K562 (cell line): ENCODE data around the gene CYRIA. TPM values are rescaled to one million over a fixed set of nuclear protein-coding genes. Genes with fewer than 3 reads are reported as not detected.

Experiments used
- CREB1 ChIP-seq, 2 experiments: sonication (generic) in 1 of 2; formaldehyde crosslinking in 1 of 2; IDR thresholded peaks; 2 replicates each; pipeline versions ENCODE4 v1.6.1 to v1.8.0; 2012 to 2022; ENCODE audit warnings: inconsistent platforms in 1 of 2, mild to moderate bottlenecking in 1 of 2, missing genetic modification reagents in 1 of 2, moderate library complexity in 1 of 2
- CSDE1 ChIP-seq, 2 experiments: fragments of 450-650 bp; IDR thresholded peaks; 2 replicates each; pipeline ENCODE4 v1.6.1; 2016; ENCODE audit warnings: mild to moderate bottlenecking in 1 of 2
- DIDO1 ChIP-seq: fragments of 450-650 bp; IDR thresholded peaks from 2 replicates; pipeline ENCODE4 v1.6.1; 2016; ENCODE audit warnings: low read depth, missing biosample characterization, missing genetic modification characterization
- KAT2B ChIP-seq: IDR thresholded peaks from one replicate; pipeline ENCODE4 v1.6.1; 2012; ENCODE audit warnings: low read depth, mild to moderate bottlenecking, control low read depth, inconsistent platforms, low read length, moderate library complexity
- LARP7 ChIP-seq: fragments of 450-650 bp; IDR thresholded peaks from 2 replicates; pipeline ENCODE4 v1.6.1; 2016
- MCM7 ChIP-seq, 2 experiments: fragments of 450-650 bp; IDR thresholded peaks; 2 replicates each; pipeline ENCODE4 v1.6.1; 2016 to 2018
- NCOA2 ChIP-seq, 2 experiments: fragments of 450-650 bp; IDR thresholded peaks; 2 replicates each; pipeline ENCODE4 v1.6.1; 2018; ENCODE audit warnings: mild to moderate bottlenecking in 2 of 2, moderate library complexity in 1 of 2; ENCODE audit not compliant: partially characterized antibody in 2 of 2
- NR4A1 ChIP-seq, 2 experiments: fragments of 250-450 bp in 1 of 2; fragments of 450-650 bp in 1 of 2; sonication (Bioruptor Pico) in 1 of 2; IDR thresholded peaks; 2 replicates each; pipeline versions ENCODE4 v1.4.0 to v1.6.1; 2016 to 2020; ENCODE audit warnings: mild to moderate bottlenecking in 2 of 2, missing compliant biosample characterization in 1 of 2, missing genetic modification characterization in 1 of 2, moderate library complexity in 1 of 2
- POLR2AphosphoS2 ChIP-seq: IDR thresholded peaks from 2 replicates; pipeline ENCODE4 v1.6.1; 2012; ENCODE audit warnings: low read length, improper control_type of control experiment
- SREBF1 ChIP-seq: fragments of 150-350 bp; IDR thresholded peaks from 2 replicates; pipeline ENCODE4 v1.6.1; 2014; ENCODE audit warnings: antibody characterized with exemption, low read depth, low read length, borderline replicate concordance
- TEAD1 ChIP-seq, 2 experiments: fragments of 450-650 bp in 1 of 2; sonication (generic) in 1 of 2; formaldehyde crosslinking; IDR thresholded peaks; 2 replicates each; pipeline versions ENCODE4 v1.4.0 to v1.8.0; 2020 to 2022; ENCODE audit warnings: mild to moderate bottlenecking in 2 of 2, missing genetic modification reagents in 1 of 2
- ZBTB17 ChIP-seq: fragments of 450-650 bp; formaldehyde crosslinking; IDR thresholded peaks from 2 replicates; pipeline ENCODE4 v1.4.0; 2020; ENCODE audit warnings: mild to moderate bottlenecking
- ZNF764 ChIP-seq: fragments of 250-450 bp; sonication (Bioruptor Pico); IDR thresholded peaks from 2 replicates; pipeline ENCODE4 v1.4.0; 2020; ENCODE audit warnings: low read depth, mild to moderate bottlenecking, moderate library complexity
- polyA plus RNA-seq, 8 experiments: library from polyadenylated mRNA; depleted of rRNA in 4 of 8; stranded (reverse) in 5 of 8; unstranded in 3 of 8; fragments of >200 nt; fragmentation: Nextera tagmentation in 2 of 8; fragmentation: Illumina TruSeq in 1 of 8; extraction: Ambion mirVana in 2 of 8; extraction: Trizol in 1 of 8; gene quantifications; 2 replicates each; pipeline versions ENCODE4 v1.2.1 to v1.2.3, GENCODE V29; 2011 to 2014; ENCODE audit warnings: inconsistent platforms in 1 of 8, missing spikeins in 1 of 8
- total RNA-seq, 7 experiments: library from RNA; depleted of rRNA in 6 of 7; stranded (reverse); fragments of >200 nt in 6 of 7; fragmentation: Illumina TruSeq in 2 of 7; extraction: Trizol in 2 of 7; gene quantifications; 2 replicates each; pipeline versions ENCODE4 v1.2.1 to v1.2.3, GENCODE V29; 2011 to 2021; ENCODE audit warnings: low replicate concordance in 1 of 7
- TF ChIP-seq, protein P1 (sequence below): fragments of 150-350 bp; conservative IDR thresholded peaks from 2 replicates; pipeline ENCODE4 v1.6.1; 2014; ENCODE audit warnings: low read length
- TF ChIP-seq, protein P2 (sequence below): IDR thresholded peaks from 3 replicates; pipeline ENCODE4 v1.6.1; 2011; ENCODE audit warnings: borderline replicate concordance, mild to moderate bottlenecking; ENCODE audit not compliant: insufficient read length, insufficient read depth
- TF ChIP-seq, protein P3 (sequence below): fragments of 450-650 bp; IDR thresholded peaks from 2 replicates; pipeline ENCODE4 v1.6.1; 2017; ENCODE audit warnings: antibody characterized with exemption, mild to moderate bottlenecking
- TF ChIP-seq, protein P4 (sequence below): fragments of 250-450 bp; sonication (Bioruptor Pico); IDR thresholded peaks from 2 replicates; pipeline ENCODE4 v1.5.0; 2022; ENCODE audit warnings: mild to moderate bottlenecking

The CYRIA gene
- total and polyA plus RNA-seq, 9 of the 15 experiments (the other 6 are each of a cell fraction or from before 2014, with no cell fraction given) = 0.84 to 5.6 (median 3.0) TPM

DNA sequence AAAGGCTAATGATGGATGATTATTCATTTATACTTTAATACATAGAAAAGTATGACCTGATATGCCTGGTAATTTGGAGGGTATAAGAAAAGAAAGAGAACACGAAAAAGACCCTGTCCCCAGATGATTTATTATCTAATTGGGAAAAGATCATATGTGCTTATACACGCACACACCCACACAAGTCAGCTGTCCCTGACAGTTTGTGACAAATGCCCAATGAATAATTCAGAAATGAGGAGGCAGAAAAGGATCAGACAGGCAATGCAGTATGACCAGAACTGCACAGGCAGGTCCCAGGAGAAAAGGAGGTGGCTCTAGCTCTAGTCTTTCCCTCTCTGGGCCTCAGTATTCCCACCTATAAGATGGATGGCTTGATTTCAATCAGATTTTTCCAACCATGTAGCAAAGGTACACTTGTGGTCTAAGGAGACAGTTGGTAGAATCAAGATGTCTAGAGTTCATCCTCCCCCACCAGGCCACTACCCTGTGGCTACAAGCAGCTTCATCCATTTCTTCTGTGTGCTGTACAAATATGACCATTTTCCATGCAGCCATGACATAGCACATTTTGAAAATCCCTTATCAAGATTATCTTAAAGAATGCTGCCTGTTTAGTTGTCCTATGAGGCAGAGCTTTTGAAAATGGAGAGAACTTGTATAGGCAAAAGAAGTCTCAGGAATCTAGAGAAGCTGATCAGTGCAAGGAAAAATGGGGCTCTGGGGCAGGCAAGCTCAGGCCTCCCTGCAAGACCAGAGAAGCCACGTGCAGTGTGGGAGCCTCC, 19.7 kb downstream of the CYRIA start (continued):
- TF ChIP-seq, protein P1, sequence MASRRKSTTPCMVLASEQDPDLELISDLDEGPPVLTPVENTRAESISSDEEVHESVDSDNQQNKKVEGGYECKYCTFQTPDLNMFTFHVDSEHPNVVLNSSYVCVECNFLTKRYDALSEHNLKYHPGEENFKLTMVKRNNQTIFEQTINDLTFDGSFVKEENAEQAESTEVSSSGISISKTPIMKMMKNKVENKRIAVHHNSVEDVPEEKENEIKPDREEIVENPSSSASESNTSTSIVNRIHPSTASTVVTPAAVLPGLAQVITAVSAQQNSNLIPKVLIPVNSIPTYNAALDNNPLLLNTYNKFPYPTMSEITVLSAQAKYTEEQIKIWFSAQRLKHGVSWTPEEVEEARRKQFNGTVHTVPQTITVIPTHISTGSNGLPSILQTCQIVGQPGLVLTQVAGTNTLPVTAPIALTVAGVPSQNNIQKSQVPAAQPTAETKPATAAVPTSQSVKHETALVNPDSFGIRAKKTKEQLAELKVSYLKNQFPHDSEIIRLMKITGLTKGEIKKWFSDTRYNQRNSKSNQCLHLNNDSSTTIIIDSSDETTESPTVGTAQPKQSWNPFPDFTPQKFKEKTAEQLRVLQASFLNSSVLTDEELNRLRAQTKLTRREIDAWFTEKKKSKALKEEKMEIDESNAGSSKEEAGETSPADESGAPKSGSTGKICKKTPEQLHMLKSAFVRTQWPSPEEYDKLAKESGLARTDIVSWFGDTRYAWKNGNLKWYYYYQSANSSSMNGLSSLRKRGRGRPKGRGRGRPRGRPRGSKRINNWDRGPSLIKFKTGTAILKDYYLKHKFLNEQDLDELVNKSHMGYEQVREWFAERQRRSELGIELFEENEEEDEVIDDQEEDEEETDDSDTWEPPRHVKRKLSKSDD = no peak
- TF ChIP-seq CSDE1 (IDR thresholded peaks at IDR 0.05) (no peak), LARP7 (no peak), ZBTB17 (CRISPR knock-in tag) (peak; percentile 67; the same call in 1 of the 2 replicates), POLR2AphosphoS2 (no peak), SREBF1 (no peak), DIDO1 (tag) (no peak), NR4A1 (CRISPR knock-in tag; IDR thresholded peaks at IDR 0.05) (no peak), NR4A1 (tag; IDR thresholded peaks at IDR 0.05) (peak; percentile 67), KAT2B (no peak), TEAD1 (CRISPR knock-in tag; IDR thresholded peaks at IDR 0.05) (peak in 1 of 2 experiments; percentile 79; a peak in 2 of 4 replicates), MCM7 (IDR thresholded peaks at IDR 0.05) (no peak), ZNF764 (CRISPR knock-in tag) (no peak), CREB1 (IDR thresholded peaks at IDR 0.05) (no peak), CREB1 (CRISPR knock-in tag; IDR thresholded peaks at IDR 0.05) (no peak), NCOA2 (IDR thresholded peaks at IDR 0.05; ENCODE audit: partially characterized antibody in 2 of 2) (no peak)
- TF ChIP-seq, protein P2, sequence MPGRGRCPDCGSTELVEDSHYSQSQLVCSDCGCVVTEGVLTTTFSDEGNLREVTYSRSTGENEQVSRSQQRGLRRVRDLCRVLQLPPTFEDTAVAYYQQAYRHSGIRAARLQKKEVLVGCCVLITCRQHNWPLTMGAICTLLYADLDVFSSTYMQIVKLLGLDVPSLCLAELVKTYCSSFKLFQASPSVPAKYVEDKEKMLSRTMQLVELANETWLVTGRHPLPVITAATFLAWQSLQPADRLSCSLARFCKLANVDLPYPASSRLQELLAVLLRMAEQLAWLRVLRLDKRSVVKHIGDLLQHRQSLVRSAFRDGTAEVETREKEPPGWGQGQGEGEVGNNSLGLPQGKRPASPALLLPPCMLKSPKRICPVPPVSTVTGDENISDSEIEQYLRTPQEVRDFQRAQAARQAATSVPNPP = no peak
- TF ChIP-seq, protein P3, sequence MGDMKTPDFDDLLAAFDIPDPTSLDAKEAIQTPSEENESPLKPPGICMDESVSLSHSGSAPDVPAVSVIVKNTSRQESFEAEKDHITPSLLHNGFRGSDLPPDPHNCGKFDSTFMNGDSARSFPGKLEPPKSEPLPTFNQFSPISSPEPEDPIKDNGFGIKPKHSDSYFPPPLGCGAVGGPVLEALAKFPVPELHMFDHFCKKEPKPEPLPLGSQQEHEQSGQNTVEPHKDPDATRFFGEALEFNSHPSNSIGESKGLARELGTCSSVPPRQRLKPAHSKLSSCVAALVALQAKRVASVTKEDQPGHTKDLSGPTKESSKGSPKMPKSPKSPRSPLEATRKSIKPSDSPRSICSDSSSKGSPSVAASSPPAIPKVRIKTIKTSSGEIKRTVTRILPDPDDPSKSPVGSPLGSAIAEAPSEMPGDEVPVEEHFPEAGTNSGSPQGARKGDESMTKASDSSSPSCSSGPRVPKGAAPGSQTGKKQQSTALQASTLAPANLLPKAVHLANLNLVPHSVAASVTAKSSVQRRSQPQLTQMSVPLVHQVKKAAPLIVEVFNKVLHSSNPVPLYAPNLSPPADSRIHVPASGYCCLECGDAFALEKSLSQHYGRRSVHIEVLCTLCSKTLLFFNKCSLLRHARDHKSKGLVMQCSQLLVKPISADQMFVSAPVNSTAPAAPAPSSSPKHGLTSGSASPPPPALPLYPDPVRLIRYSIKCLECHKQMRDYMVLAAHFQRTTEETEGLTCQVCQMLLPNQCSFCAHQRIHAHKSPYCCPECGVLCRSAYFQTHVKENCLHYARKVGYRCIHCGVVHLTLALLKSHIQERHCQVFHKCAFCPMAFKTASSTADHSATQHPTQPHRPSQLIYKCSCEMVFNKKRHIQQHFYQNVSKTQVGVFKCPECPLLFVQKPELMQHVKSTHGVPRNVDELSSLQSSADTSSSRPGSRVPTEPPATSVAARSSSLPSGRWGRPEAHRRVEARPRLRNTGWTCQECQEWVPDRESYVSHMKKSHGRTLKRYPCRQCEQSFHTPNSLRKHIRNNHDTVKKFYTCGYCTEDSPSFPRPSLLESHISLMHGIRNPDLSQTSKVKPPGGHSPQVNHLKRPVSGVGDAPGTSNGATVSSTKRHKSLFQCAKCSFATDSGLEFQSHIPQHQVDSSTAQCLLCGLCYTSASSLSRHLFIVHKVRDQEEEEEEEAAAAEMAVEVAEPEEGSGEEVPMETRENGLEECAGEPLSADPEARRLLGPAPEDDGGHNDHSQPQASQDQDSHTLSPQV = peak; percentile 76; the same call in 1 of the 2 replicates
- TF ChIP-seq, protein P4, sequence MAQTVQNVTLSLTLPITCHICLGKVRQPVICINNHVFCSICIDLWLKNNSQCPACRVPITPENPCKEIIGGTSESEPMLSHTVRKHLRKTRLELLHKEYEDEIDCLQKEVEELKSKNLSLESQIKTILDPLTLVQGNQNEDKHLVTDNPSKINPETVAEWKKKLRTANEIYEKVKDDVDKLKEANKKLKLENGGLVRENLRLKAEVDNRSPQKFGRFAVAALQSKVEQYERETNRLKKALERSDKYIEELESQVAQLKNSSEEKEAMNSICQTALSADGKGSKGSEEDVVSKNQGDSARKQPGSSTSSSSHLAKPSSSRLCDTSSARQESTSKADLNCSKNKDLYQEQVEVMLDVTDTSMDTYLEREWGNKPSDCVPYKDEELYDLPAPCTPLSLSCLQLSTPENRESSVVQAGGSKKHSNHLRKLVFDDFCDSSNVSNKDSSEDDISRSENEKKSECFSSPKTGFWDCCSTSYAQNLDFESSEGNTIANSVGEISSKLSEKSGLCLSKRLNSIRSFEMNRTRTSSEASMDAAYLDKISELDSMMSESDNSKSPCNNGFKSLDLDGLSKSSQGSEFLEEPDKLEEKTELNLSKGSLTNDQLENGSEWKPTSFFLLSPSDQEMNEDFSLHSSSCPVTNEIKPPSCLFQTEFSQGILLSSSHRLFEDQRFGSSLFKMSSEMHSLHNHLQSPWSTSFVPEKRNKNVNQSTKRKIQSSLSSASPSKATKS = no peak
